ENCODE results near the gene MOGAT3. TPM values are rescaled to one million over a fixed set of nuclear protein-coding genes. Genes with fewer than 3 reads are reported as not detected.

MOGAT3 gene
- total RNA-seq, 1 experiment from 2014 or later, result not detected

- no peak for DNase-seq (ENCODE audit: extremely low read depth, low read depth)
Measured at GRCh38 chr7:101163279-101164070, 37.4 kb downstream of the MOGAT3 start.

GRCh38 chr7:101162551-101163278 is 38.1 kb downstream of the MOGAT3 start:
- peak; percentile 43 for DNase-seq (ENCODE audit: extremely low read depth, low read depth)

- no peak for DNase-seq (ENCODE audit: extremely low read depth, low read depth)
Measured at GRCh38 chr7:101161692-101162471, 39.0 kb downstream of the MOGAT3 start.

- no peak for DNase-seq (ENCODE audit: extremely low read depth, low read depth)
Measured at GRCh38 chr7:101160910-101161309, 39.9 kb downstream of the MOGAT3 start.

GRCh38 chr7:101159696-101160674 is 40.9 kb downstream of the MOGAT3 start:
- no peak for DNase-seq (ENCODE audit: extremely low read depth, low read depth)

- DNase-seq (ENCODE audit: extremely low read depth, low read depth), result no peak
Measured at GRCh38 chr7:101156866-101157589, 43.8 kb downstream of the MOGAT3 start.

GRCh38 chr7:101156277-101156676 is 44.6 kb downstream of the MOGAT3 start:
- DNase-seq (ENCODE audit: extremely low read depth, low read depth), result no peak

GRCh38 chr7:101155303-101155702 is 45.5 kb downstream of the MOGAT3 start:
- no peak for DNase-seq (ENCODE audit: extremely low read depth, low read depth)

- no peak for DNase-seq (ENCODE audit: extremely low read depth, low read depth)
Measured at GRCh38 chr7:101154693-101155102, 46.1 kb downstream of the MOGAT3 start.

GRCh38 chr7:101153969-101154692 is 46.7 kb downstream of the MOGAT3 start, which contains the start of gene AP1S1:
AP1S1 (plus strand) TSS chr7:101154476; CDS start chr7:101154515, 39 bp downstream.
- DNase-seq (ENCODE audit: extremely low read depth, low read depth), result peak; percentile 92

GRCh38 chr7:101151908-101152651 is 48.8 kb downstream of the MOGAT3 start:
- DNase-seq (ENCODE audit: extremely low read depth, low read depth), result no peak

Small RNAs within 50 kb of the gene (small RNA-seq; reads per million reads assigned to genes)
- gene MIR4653, result 0 to 0.02 reads per million in 2 experiments

Other genes with a start within 250 kb of the MOGAT3 start
- gene MUC12, start 231.5 kb downstream of the MOGAT3 start, total RNA-seq (2014; rRNA removed; shearing (Covaris generic)), result 0.30 TPM in 1 of 2 replicates, not detected in the other
- gene MUC17, start 181.0 kb downstream of the MOGAT3 start, total RNA-seq (2014; rRNA removed; shearing (Covaris generic)), result not detected in 2 replicates
- gene TRIM56, start 115.6 kb downstream of the MOGAT3 start, total RNA-seq (2014; rRNA removed; shearing (Covaris generic)), result 9.8 and 12.9 TPM in 2 replicates
- gene SERPINE1, start 73.9 kb downstream of the MOGAT3 start, total RNA-seq (2014; rRNA removed; shearing (Covaris generic)), result 11.9 and 12.3 TPM in 2 replicates
- gene AP1S1, start 46.6 kb downstream of the MOGAT3 start, total RNA-seq (2014; rRNA removed; shearing (Covaris generic)), result 125 and 143 TPM in 2 replicates
- 11.6 and 15.4 TPM in 2 replicates for gene VGF, start 35.5 kb downstream of the MOGAT3 start, total RNA-seq (2014; rRNA removed; shearing (Covaris generic))
- 0.09 TPM in 1 of 2 replicates, not detected in the other for gene NAT16, start 20.7 kb downstream of the MOGAT3 start, total RNA-seq (2014; rRNA removed; shearing (Covaris generic))
- 125 and 130 TPM in 2 replicates for gene PLOD3, start 16.5 kb upstream of the MOGAT3 start, total RNA-seq (2014; rRNA removed; shearing (Covaris generic))
- gene ZNHIT1, start 17.1 kb upstream of the MOGAT3 start, total RNA-seq (2014; rRNA removed; shearing (Covaris generic)), result 66.9 and 77.5 TPM in 2 replicates
- gene CLDN15, start 36.8 kb upstream of the MOGAT3 start, total RNA-seq (2014; rRNA removed; shearing (Covaris generic)), result 10.0 and 11.2 TPM in 2 replicates
- 87.2 and 97.5 TPM in 2 replicates for gene FIS1, start 44.0 kb upstream of the MOGAT3 start, total RNA-seq (2014; rRNA removed; shearing (Covaris generic))
- 27.2 and 33.0 TPM in 2 replicates for gene IFT22, start 120.8 kb upstream of the MOGAT3 start, total RNA-seq (2014; rRNA removed; shearing (Covaris generic))
- 0.09 and 0.25 TPM in 2 replicates for gene COL26A1, start 161.8 kb upstream of the MOGAT3 start, total RNA-seq (2014; rRNA removed; shearing (Covaris generic))

All from NCI-H460 (cell line).